B cell (primary cell): ENCODE measurements around the gene WDFY2. TPM values are rescaled to one million over a fixed set of nuclear protein-coding genes. Genes with fewer than 3 reads are reported as not detected.

Experiments used
- ATAC-seq: fragments of 200-7000 bp; cut with Tn5 transposase; one replicate; pipeline ENCODE4 v1.10.0; 2021; ENCODE audit warnings: low read depth, mild to moderate bottlenecking, moderate number of reproducible peaks, moderate library complexity
- CTCF ChIA-PET: fragments of 350-600 bp; sonication (Branson Sonifier 250); formaldehyde crosslinking; loops from one replicate; lab custom pipeline; 2021; ENCODE audit warnings: antibody characterized with exemption, inconsistent platforms; lab: Charles Lee
- POLR2A ChIA-PET: fragments of 350-600 bp; sonication (Branson Sonifier 250); formaldehyde crosslinking; loops from one replicate; lab custom pipeline; 2021; ENCODE audit warnings: antibody characterized with exemption; lab: Charles Lee
- DNase-seq: peaks from one replicate; pipeline ENCODE4 v3.0.0; 2013
- H2AFZ ChIP-seq: 2 replicates; pipeline ENCODE4 v1.6.1; 2012; ENCODE audit warnings: mild to moderate bottlenecking, low read depth, low read length; ENCODE audit not compliant: insufficient read depth, poor library complexity, severe bottlenecking
- H3K27ac ChIP-seq, 2 donors: 1 replicate in 1 of 2; 2 replicates in 1 of 2; pipeline ENCODE4 v1.5.1; 2012 to 2013; ENCODE audit warnings: low read length in 2 of 2, mild to moderate bottlenecking in 2 of 2, moderate library complexity in 1 of 2
- H3K27me3 ChIP-seq, 4 experiments: fragments of 200-600 bp in 1 of 4; sonication (generic) in 1 of 4; replicated peaks in 1 of 4; 1 replicate in 2 of 4; 2 replicates in 2 of 4; pipeline versions ENCODE4 v1.6.1 to v1.7.0; 2013 to 2016; ENCODE audit warnings: low read length in 3 of 4, mild to moderate bottlenecking in 2 of 4, mixed read lengths in 1 of 4, moderate library complexity in 1 of 4; ENCODE audit not compliant: insufficient read depth in 4 of 4, control insufficient read depth in 3 of 4; ENCODE audit errors: control extremely low read depth in 1 of 4
- H3K36me3 ChIP-seq, 2 experiments: replicated peaks in 1 of 2; 1 replicate in 1 of 2; 2 replicates in 1 of 2; pipeline versions ENCODE4 v1.6.1 to v1.7.1; 2013; ENCODE audit warnings: low read length in 1 of 2; ENCODE audit not compliant: insufficient read depth in 2 of 2, control insufficient read depth in 1 of 2; ENCODE audit errors: control extremely low read depth in 1 of 2, extremely low read depth in 1 of 2
- H3K4me1 ChIP-seq, 2 donors: fragments of 200-600 bp in 1 of 2; sonication (generic) in 1 of 2; 1 replicate in 1 of 2; 2 replicates in 1 of 2; pipeline versions ENCODE4 v1.5.1 to v1.6.1; 2013 to 2017; ENCODE audit warnings: low read length in 2 of 2; ENCODE audit not compliant: control insufficient read depth in 2 of 2, insufficient read depth in 2 of 2
- H3K4me2 ChIP-seq: replicated peaks from 2 replicates; pipeline ENCODE3; 2012; ENCODE audit warnings: mild to moderate bottlenecking, low read depth, low read length; ENCODE audit not compliant: poor library complexity, severe bottlenecking
- H3K4me3 ChIP-seq, 5 experiments: fragments of 200-600 bp in 1 of 5; sonication (generic) in 1 of 5; 1 replicate in 3 of 5; 2 replicates in 2 of 5; pipeline versions ENCODE4 v1.5.1 to v1.7.0; 2011 to 2016; ENCODE audit warnings: low read length in 4 of 5, mild to moderate bottlenecking in 4 of 5, low read depth in 2 of 5, control low read depth in 1 of 5, moderate library complexity in 1 of 5; ENCODE audit not compliant: insufficient read depth in 1 of 5; ENCODE audit errors: control extremely low read depth in 1 of 5, extremely low read depth in 1 of 5
- H3K79me2 ChIP-seq: fragments of 200-600 bp; sonication (generic); one replicate; pipeline ENCODE4 v1.6.0; 2016; ENCODE audit warnings: low read length; ENCODE audit not compliant: control insufficient read depth, insufficient read depth
- H3K9ac ChIP-seq: fragments of 200-600 bp; sonication (generic); 2 replicates; pipeline ENCODE4 v1.6.1; 2017; ENCODE audit warnings: mild to moderate bottlenecking, low read length, moderate library complexity
- H3K9me3 ChIP-seq, 3 donors: one replicate each; pipeline versions ENCODE4 v1.6.1 to v1.7.1; 2013; ENCODE audit warnings: low read length in 2 of 3; ENCODE audit not compliant: control insufficient read depth in 2 of 3, insufficient read depth in 1 of 3; ENCODE audit errors: control extremely low read depth in 1 of 3
- H4K20me1 ChIP-seq: 2 replicates; pipeline ENCODE4 v1.6.0; 2012; ENCODE audit warnings: mild to moderate bottlenecking, low read length; ENCODE audit not compliant: insufficient read depth, control insufficient read depth, poor library complexity, severe bottlenecking
- H3K27ac Mint-ChIP-seq: one replicate; pipeline ENCODE4 v1.8.0; 2021; ENCODE audit warnings: mixed read lengths
- H3K27me3 Mint-ChIP-seq: one replicate; pipeline ENCODE4 v1.8.0; 2021; ENCODE audit warnings: mixed read lengths
- H3K4me1 Mint-ChIP-seq: one replicate; pipeline ENCODE4 v1.8.0; 2021; ENCODE audit warnings: mixed read lengths
- H3K4me3 Mint-ChIP-seq: one replicate; pipeline ENCODE4 v1.8.0; 2021; ENCODE audit warnings: mixed read lengths
- H3K9me3 Mint-ChIP-seq: one replicate; pipeline ENCODE4 v1.8.0; 2022; ENCODE audit warnings: mixed read lengths; ENCODE audit not compliant: insufficient read depth
- EZH2 ChIP-seq: IDR thresholded peaks from 2 replicates; pipeline ENCODE4 v1.6.1; 2012; ENCODE audit warnings: borderline replicate concordance, low read depth, mild to moderate bottlenecking, moderate library complexity, low read length; ENCODE audit not compliant: insufficient read depth, poor library complexity, severe bottlenecking
- WGBS: methylation state at CpG from one replicate; pipeline ENCODE4 v1.1.5; 2013; ENCODE audit warnings: missing lambda C conversion rate; ENCODE audit not compliant: insufficient coverage; 5-methylcytosine and 5-hydroxymethylcytosine counted together
- intact Hi-C: fragments of 100-400 bp; cut with micrococcal nuclease; formaldehyde crosslinking; loops from one replicate; pipeline ENCODE4 v1.10.0; 2022
- polyA plus RNA-seq: library from polyadenylated mRNA; depleted of rRNA; stranded (reverse); fragments of >200 nt; gene quantifications from 2 replicates; pipeline ENCODE4 v1.2.3, GENCODE V29; 2012
- total RNA-seq, 2 donors: library from RNA; stranded (reverse); fragments of 120-200 nt in 1 of 2; gene quantifications; 1 replicate in 1 of 2; 2 replicates in 1 of 2; pipeline versions ENCODE4 v1.2.3 to v1.2.4, GENCODE V29; 2013 to 2022
- TF ChIP-seq, protein P1 (sequence below): fragments of 200-600 bp; IDR thresholded peaks from one replicate; pipeline ENCODE4 v1.8.0; 2022; ENCODE audit warnings: antibody characterized with exemption, mild to moderate bottlenecking

WDFY2 gene
- total and polyA plus RNA-seq, 2 donors (not counting 1 experiment from before 2014, with no cell fraction given): 12.4 to 47.7 TPM

DNA sequence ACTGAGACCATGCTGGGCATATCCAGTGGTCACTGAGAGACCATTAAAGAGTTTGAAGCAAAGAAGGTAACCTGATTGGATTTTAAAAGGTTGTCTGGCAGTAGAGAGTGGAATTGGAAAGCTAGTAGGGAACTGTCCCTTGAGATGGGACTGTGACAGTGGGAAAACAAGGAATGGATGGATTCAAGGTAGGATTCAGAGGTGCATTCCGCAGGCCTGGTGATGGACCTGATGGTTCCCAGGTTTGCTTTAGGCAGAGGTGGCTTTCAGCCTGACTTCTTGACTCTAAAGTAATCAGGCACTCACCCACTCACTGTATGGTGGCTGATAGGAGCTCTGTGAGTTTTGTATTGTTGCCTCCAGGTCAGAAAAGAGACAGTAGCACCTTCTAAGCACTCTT lies 146.7 kb downstream of the WDFY2 start:
- H3K79me2 ChIP-seq: no peaks in the 10 kb centered on the region
- intact Hi-C loops: no loop called here
- H3K9me3 ChIP-seq: no peaks in the 10 kb centered on the region
- H3K4me1 ChIP-seq: no peaks in the 10 kb centered on the region
- no peak for TF ChIP-seq EZH2
- TF ChIP-seq, protein P1, sequence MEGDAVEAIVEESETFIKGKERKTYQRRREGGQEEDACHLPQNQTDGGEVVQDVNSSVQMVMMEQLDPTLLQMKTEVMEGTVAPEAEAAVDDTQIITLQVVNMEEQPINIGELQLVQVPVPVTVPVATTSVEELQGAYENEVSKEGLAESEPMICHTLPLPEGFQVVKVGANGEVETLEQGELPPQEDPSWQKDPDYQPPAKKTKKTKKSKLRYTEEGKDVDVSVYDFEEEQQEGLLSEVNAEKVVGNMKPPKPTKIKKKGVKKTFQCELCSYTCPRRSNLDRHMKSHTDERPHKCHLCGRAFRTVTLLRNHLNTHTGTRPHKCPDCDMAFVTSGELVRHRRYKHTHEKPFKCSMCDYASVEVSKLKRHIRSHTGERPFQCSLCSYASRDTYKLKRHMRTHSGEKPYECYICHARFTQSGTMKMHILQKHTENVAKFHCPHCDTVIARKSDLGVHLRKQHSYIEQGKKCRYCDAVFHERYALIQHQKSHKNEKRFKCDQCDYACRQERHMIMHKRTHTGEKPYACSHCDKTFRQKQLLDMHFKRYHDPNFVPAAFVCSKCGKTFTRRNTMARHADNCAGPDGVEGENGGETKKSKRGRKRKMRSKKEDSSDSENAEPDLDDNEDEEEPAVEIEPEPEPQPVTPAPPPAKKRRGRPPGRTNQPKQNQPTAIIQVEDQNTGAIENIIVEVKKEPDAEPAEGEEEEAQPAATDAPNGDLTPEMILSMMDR: no peak
- no peak overlapping the region for H3K4me2 ChIP-seq
- no peak for ATAC-seq
- H3K36me3 ChIP-seq: peaks cover 12 to 26% of the 10 kb centered on the region in 2 experiments
- Mint-ChIP-seq H3K9me3 (no peaks in the 10 kb centered on the region), H3K27ac (peak overlapping the region; percentile 26), H3K27me3 (no peaks in the 10 kb centered on the region), H3K4me1 (peaks cover 3% of the 10 kb centered on the region), H3K4me3 (no peak overlapping the region)
- no peaks in the 10 kb centered on the region for H3K27me3 ChIP-seq
- ChIA-PET POLR2A (no interaction called here), CTCF (interaction anchor here (1.2 to 1.4 kb wide), 2 partner anchors 64 to 286 kb away, joined by 3 to 4 read pairs; no protein-coding TSS in a partner anchor)
- no CpG with 5 or more reads among the region's 1 CpG for WGBS
- no peak overlapping the region for H3K9ac ChIP-seq
- no peak overlapping the region for H3K27ac ChIP-seq
- H2AFZ ChIP-seq: no peak overlapping the region
- no peak for DNase-seq
- H3K4me3 ChIP-seq: no peak overlapping the region
- H4K20me1 ChIP-seq: no peaks in the 10 kb centered on the region

DNA sequence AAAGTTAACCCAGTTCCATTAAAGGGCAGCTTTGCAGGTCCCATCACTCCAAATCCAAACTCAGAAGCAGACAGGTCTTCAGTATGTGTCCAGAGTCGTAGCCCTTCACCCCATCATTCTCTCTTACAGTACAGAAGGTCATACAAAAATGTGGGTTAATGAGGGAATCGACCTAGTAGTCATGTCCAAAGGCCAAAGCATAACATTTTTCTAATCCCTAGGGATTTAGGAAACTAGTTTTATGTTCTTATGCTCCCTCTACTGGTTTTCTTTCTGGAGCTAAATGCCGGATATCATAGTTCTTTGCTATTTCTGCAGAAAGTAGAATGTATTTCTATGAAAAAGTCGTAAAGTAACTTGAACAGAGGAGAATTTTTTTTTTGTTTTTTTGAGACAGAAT lies 147.5 kb downstream of the WDFY2 start:
- no peaks in the 10 kb centered on the region for H3K79me2 ChIP-seq
- Mint-ChIP-seq H3K4me3 (no peak overlapping the region), H3K27ac (no peak overlapping the region), H3K4me1 (peaks cover 3% of the 10 kb centered on the region), H3K9me3 (no peaks in the 10 kb centered on the region), H3K27me3 (no peaks in the 10 kb centered on the region)
- H3K36me3 ChIP-seq: peaks cover 8 to 26% of the 10 kb centered on the region in 2 experiments
- ATAC-seq (no peak), DNase-seq (no peak)
- intact Hi-C loops: no loop called here
- no peaks in the 10 kb centered on the region for H4K20me1 ChIP-seq
- 100% methylated on average over 2 of the region's 4 CpGs for WGBS
- TF ChIP-seq, protein P1: no peak
- TF ChIP-seq EZH2: no peak
- ChIA-PET POLR2A (no interaction called here), CTCF (interaction anchor here (1.0 to 1.4 kb wide), 3 partner anchors 63 to 445 kb away, joined by 3 to 4 read pairs (median 3); no protein-coding TSS in a partner anchor)
- no peaks in the 10 kb centered on the region for H3K9me3 ChIP-seq
- no peak overlapping the region for H2AFZ ChIP-seq
- no peak overlapping the region for H3K27ac ChIP-seq
- H3K9ac ChIP-seq: no peak overlapping the region
- no peaks in the 10 kb centered on the region for H3K27me3 ChIP-seq
- no peaks in the 10 kb centered on the region for H3K4me1 ChIP-seq
- no peak overlapping the region for H3K4me3 ChIP-seq
- no peak overlapping the region for H3K4me2 ChIP-seq
